DMS 273 treated with DMSO at 0.1 percent for 48 hours (cell line): Measurements from ENCODE around the gene AIFM1.

Experiments used
- DNase-seq: peaks from one replicate; lab custom pipeline; 2025; lab: John Stamatoyannopoulos, UW

AIFM1 gene

DNA sequence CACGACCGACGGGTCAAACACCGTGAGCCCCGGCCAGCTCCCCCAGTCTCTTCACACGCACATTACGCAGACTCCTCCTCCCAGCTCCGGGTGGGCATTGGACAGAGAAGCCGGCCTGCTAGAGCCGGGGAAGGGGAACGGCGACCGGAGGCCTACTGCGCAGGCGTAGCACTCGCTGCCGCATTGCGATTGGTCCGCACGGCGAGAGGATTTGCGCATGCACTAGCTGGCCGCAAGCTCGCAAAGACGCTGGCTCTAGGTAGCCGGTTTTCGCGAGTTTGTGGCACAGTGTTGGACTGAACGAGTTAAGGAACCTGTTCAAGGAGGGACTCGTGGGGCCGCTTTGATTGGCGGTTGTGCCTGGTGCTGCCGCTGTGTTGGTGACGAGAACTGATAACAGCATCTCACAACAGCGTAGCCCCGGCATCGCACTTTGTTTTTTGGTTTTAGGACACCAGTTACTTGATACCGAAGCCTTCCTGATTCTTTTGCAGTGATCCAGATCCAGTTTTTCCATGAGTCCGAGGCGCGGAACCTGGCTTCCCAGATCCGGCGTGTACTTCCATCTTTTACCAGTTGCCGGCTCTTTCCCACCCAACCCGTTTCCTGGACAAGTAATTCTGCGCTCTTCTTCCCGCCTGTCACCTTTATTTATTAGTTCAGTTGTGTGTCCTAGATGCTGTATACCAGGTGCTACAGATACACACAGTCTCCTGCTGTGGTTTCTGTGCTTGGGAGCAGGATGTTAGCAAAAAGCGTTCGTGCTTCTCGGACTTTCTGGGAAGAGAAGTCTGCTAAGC lies at the start of gene AIFM1:
Gene AIFM1, minus strand, starts transcription at position 139 of the 800 bp plus-strand sequence. CDS start 185 bp downstream, outside the sequence.
- DNase-seq: peak; percentile 86

DNA sequence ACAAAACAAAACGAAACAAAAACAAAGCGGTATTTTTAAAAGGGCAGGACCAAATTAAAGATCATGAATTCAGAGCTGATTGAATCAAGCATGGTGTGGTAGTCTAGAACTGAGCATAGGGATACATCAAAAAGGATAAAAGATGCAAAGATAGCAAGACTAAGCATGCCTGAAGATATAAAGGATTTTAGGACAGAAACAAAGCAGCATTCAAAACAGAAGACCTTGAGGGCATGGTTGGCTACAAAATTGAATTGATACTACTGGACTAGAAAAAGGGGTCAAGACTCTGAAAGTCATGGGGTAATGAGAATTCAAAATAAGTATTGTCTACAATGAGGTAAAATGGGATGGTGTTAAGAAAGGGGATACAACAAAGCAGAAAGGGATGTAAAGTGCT lies 47.7 kb upstream of the AIFM1 start:
- no peak for DNase-seq

DNA sequence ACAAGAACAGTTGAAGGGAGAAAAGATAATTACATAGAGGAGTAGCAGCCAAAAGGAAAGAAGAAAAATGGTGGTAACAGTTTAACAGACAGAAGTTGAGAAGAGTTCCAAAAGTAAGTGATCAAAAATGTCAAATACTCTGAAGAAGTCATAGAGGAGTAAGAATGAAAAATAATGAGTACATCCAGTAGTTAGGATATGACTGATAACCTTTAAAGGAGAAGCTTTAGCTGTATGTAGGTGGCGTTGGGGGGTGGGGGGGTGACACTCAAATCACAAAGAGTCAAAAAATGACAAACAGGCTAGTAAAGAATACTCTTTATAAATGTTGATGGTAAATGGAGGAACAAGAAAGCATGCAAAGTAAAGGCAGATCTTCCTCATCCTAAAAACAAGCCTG lies 46.7 kb upstream of the AIFM1 start:
- no peak for DNase-seq

DNA sequence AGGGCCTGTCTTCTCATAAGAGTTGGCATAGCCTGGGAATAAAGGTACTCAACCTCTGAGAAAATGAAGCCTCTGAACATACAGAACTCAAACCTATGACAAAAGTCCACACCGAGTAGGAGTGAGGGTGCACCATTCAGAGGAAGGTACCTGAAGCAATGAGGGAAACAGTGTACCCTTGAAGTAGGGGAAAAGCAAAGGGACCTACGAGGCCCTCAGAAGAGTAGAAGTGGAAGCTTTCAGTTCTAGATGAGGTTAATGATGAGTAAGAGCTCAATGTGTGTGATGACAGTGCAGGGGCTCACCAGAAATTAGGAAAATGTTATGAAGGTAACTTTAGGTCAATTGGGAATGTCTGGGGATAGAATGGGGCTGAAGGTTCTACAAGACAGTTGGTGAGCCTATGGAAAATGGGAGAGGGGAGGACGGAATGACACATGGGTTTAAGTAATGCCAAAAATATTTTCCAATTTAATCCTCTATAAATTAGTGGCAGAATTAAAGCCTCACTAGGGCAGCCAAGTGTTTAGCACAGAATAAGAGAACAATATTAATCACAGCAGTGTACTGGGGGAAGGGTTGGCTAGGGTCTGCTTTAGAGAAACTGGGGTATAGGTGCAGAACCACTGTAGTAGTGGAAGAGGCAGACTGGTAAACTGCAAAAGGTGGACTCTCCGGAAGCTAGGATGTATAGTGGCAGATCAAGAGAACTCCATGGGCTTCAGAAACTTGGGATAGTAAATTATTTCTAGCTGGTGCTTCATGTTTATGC lies 46.0 kb upstream of the AIFM1 start:
- DNase-seq: no peak

GRCh38 chrX:130204647-130205046 lies 39.0 kb upstream of the AIFM1 start:
- no peak for DNase-seq

DNA sequence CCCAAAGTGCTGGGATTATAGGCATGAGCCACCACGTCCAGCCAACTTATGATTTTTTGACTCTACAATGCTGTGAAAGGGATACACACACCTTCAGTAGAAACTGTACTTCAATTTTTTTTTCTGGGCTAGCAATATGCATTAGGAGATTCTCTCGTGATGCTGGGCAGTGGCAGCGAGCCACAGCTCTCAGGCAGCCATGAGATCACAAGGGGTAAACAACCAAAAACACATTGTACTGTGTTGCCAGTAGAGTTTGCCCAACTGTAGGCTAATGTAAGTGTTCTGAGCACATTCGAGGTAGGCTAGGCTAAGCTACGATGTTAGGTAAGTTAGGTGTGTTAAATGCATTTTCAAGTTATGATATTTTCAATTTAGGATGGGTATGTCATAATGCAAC lies 31.8 kb upstream of the AIFM1 start:
- no peak for DNase-seq

- no peak for DNase-seq
Measured at GRCh38 chrX:130196466-130196865, 30.8 kb upstream of the AIFM1 start.

GRCh38 chrX:130190801-130191200 lies 25.2 kb upstream of the AIFM1 start:
- DNase-seq: no peak

GRCh38 chrX:130186651-130187050 lies 21.0 kb upstream of the AIFM1 start:
- no peak for DNase-seq

- no peak for DNase-seq
Measured at GRCh38 chrX:130184857-130185256, 19.2 kb upstream of the AIFM1 start.

- DNase-seq: no peak
Measured at GRCh38 chrX:130184168-130184567, 18.5 kb upstream of the AIFM1 start.

DNA sequence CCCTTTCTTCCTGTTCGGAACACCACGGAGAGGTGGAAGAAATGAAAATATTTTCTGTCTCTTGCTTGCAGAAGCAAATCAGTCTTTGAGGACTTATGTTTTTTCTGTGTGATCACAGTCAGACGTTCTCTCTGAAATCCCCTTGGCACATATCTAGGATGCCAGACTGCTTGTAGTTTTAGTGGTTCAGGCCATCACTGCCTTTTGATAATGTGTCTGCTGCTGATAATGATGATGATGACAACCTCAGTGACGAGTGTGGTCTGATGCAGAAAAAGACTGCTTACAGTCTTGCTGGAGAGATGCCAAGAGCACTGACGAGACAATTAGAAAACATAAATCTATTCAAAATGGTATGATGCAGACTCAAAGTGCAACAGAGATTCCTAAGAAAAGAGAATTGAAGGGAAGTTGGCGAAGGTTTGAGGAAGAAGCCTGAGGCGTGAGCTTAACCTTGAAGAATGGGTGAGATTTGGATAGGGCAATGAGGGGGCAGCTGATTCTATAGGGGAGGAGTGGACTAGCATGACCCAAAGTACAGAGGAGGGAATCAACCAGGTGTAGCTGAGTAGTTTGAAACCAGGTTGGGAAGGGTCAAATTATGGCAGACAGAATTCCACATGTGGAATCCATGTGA lies 14.1 kb upstream of the AIFM1 start:
- no peak for DNase-seq

DNA sequence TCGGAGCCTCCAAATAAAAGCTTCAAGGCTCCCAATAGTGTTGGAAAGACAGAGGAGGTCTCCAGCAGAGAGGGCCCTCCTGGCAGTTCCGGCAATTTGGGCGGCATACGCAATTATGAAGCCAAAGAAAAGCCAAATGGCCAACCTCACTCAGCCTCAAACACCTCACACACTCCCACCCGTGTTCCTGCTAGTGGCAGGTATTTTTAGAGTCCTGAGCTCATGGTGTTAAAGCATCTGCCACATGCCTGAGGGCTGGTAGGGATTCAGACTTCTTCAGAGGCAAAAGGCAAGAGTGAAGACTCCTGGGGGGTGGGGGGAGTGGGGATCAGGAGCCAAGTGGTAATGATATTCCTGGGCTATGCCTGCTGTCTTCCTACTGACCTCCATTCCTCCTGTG lies 13.5 kb upstream of the AIFM1 start:
- DNase-seq: no peak

DNA sequence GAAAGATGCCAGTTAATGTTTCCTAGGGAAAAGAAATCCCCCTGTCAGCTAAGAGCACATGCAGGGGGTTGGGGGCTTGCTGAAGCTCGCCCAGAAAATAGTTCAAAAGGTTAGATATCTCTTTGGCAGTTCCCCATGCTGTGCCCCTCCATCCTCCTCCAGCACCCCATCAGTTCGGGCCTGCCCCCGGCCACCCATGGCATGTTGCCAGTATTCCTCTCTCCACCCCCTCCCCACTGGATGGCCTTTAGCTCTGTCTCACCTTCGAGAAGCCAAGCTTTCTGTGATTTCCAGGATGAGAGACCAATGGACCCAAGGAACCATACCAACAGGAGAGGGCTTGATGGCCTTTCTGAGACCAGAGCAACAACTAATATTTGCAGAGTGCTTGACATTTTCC lies 11.3 kb upstream of the AIFM1 start:
- no peak for DNase-seq

- DNase-seq: no peak
Measured at GRCh38 chrX:130176354-130176776, 10.7 kb upstream of the AIFM1 start.

DNA sequence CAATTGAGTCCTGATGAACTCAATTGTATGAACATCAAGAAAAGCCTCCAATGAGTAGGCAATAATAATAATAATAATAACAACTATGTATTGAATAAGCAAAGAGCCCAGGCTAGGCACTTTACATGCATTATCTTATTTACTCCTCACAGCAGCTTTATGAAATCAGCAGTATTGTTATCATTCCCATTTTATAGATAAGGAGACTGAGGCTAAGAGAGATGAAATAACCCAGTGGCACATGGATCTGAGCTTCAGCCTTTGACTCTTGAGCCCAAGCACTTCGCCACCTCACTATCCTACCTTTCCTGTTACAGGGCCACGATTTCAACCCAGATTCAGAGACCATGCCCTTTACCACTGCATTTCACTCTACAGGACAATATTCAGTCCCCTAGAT lies 9.3 kb upstream of the AIFM1 start:
- DNase-seq: no peak

DNA sequence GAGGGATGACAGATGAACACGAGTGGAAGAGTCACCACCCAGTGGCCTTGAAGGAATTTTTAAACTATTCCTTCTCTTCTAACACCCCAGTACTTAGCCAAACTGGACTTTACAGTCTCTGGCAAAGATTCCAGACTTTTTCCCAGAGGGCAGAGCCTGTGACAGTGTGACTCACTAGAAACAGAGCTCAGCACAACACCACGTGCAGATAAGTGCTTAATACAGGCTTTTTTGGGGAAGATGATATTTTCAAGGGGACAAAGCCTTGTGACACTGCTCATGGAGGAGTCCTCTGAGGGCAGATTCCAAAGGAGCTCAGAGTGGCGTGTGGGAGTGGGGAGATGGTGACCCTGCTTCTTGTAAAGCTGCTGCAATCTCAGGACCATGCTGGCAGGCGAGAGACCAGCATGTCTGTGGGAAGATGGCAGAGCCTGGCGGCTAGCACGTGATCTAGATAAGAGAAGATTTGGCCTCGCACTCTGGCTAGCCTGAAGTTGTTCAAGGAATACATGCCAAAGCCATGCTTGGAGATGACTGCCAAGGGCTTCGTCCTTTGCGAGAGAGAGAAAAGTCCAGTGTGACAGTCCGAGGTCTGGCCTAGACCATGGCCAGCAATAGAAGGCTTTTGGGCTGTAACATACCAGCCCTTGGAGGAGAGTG lies 8.5 kb upstream of the AIFM1 start:
- DNase-seq: no peak

- no peak for DNase-seq
Measured at GRCh38 chrX:130173190-130173895, 7.7 kb upstream of the AIFM1 start.

DNA sequence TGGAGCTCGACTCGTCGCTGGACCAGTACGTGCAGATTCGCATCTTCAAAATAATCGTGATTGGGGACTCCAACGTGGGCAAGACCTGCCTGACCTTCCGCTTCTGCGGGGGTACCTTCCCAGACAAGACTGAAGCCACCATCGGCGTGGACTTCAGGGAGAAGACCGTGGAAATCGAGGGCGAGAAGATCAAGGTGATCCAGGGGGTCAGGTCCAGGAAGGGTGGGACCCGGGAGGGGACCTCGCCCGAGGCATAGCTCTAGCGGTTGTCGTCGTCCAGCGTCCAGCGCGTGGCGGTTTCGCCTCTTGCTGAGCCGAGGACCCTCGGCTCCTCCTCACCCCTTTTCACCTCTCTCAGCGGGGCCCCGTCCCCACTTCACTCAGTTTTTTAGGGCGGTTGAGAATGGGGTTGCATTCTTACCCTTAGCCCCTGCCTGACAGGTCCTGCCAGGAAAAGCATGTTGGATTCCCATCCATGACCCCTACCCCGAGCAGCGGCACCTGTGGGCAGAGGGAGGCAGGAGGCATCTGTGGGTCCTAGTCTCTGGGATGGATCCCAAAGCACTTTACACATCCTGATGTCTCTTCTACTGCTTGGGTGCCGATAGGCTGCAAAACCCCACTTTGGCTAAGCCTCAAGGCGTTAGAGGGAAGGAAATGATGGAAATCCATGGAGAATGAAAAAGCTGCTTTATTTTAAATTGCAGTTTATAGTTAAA lies 6.6 kb upstream of the AIFM1 start:
- no peak for DNase-seq

GRCh38 chrX:130171446-130172126 lies 5.9 kb upstream of the AIFM1 start, which contains the start of gene RAB33A:
Gene RAB33A, plus strand, starts transcription at chrX:130171962. Its CDS starts 101 bp downstream, at chrX:130172063.
- DNase-seq: no peak
